GM12892 (cell line): ENCODE results near the gene LYPLA2.
A peak's percentile ranks its signal among the peaks of the same experiment; 100 is the strongest.
"Not testable (repeated sequence)": the region's sequence is repeated elsewhere in the genome, so short reads cannot be mapped to it uniquely, and the experiment has no call there.

ENCODE experiments used
- DNase-seq: peaks from one replicate; pipeline ENCODE4 v3.0.0; 2011; ENCODE audit not compliant: insufficient read length
- FAIRE-seq: peaks from 2 replicates; lab custom pipeline; 2011; peaks lifted over from hg19 to GRCh38; lab: Jason Lieb, UNC
- POLR2A ChIP-seq: IDR thresholded peaks from 2 replicates; pipeline ENCODE4 v1.6.1; 2011; ENCODE audit warnings: low read depth, low read length, control low read depth
- POLR2AphosphoS5 ChIP-seq: IDR thresholded peaks from 2 replicates; pipeline ENCODE4 v1.6.1; 2011; ENCODE audit warnings: low read depth, low read length, control low read depth
- TAF1 ChIP-seq: IDR thresholded peaks from 2 replicates; pipeline ENCODE4 v1.6.1; 2011; ENCODE audit warnings: low read depth, mild to moderate bottlenecking, control low read depth, low read length, borderline replicate concordance

The LYPLA2 gene

GRCh38 chr1:23807453-23807852 lies 16.5 kb downstream of the LYPLA2 start:
- no peak for TF ChIP-seq POLR2AphosphoS5
- no peak for TF ChIP-seq TAF1
- TF ChIP-seq POLR2A = no peak
- FAIRE-seq (no peak), DNase-seq (no peak)

- DNase-seq = peak; percentile 83
- no peak for TF ChIP-seq POLR2A
- no peak for TF ChIP-seq POLR2AphosphoS5
- TF ChIP-seq TAF1 = no peak
- peak; percentile 94 for FAIRE-seq
Observed at GRCh38 chr1:23809751-23810171, 18.8 kb downstream of the LYPLA2 start.

GRCh38 chr1:23810818-23811540 lies 20.0 kb downstream of the LYPLA2 start:
- TF ChIP-seq POLR2A (no peak), TAF1 (no peak), POLR2AphosphoS5 (no peak)
- FAIRE-seq = peak; percentile 97
- DNase-seq = peak; percentile 55

- FAIRE-seq (no peak), DNase-seq (no peak)
- TF ChIP-seq TAF1 (no peak), POLR2A (no peak), POLR2AphosphoS5 (no peak)
Observed at GRCh38 chr1:23814016-23814415, 23.1 kb downstream of the LYPLA2 start.

GRCh38 chr1:23816361-23816760 lies 25.4 kb downstream of the LYPLA2 start:
- no peak for FAIRE-seq

GRCh38 chr1:23816906-23817305 lies 26.0 kb downstream of the LYPLA2 start:
- no peak for FAIRE-seq

More at GRCh38 chr1:23816361-23816760, 25.4 kb downstream of the LYPLA2 start:
- TF ChIP-seq POLR2AphosphoS5 = no peak
- TF ChIP-seq TAF1 = no peak
- no peak for DNase-seq

GRCh38 chr1:23817633-23818032 lies 26.7 kb downstream of the LYPLA2 start:
- DNase-seq (no peak), FAIRE-seq (no peak)

More at GRCh38 chr1:23816906-23817305, 26.0 kb downstream of the LYPLA2 start:
- no peak for TF ChIP-seq POLR2A
- no peak for TF ChIP-seq TAF1
- TF ChIP-seq POLR2AphosphoS5 = no peak
- DNase-seq = no peak

GRCh38 chr1:23823767-23824166 lies 32.8 kb downstream of the LYPLA2 start:
- DNase-seq (no peak), FAIRE-seq (no peak)
- no peak for TF ChIP-seq TAF1
- no peak for TF ChIP-seq POLR2A
- no peak for TF ChIP-seq POLR2AphosphoS5

More at GRCh38 chr1:23817633-23818032, 26.7 kb downstream of the LYPLA2 start:
- no peak for TF ChIP-seq POLR2AphosphoS5
- TF ChIP-seq TAF1 = no peak
- TF ChIP-seq POLR2A = no peak

- TF ChIP-seq TAF1 = no peak
- TF ChIP-seq POLR2AphosphoS5 = no peak
- no peak for TF ChIP-seq POLR2A
- DNase-seq = no peak
- FAIRE-seq = no peak
Observed at GRCh38 chr1:23824711-23825075, 33.7 kb downstream of the LYPLA2 start.

- DNase-seq (peak; percentile 95), FAIRE-seq (peak; percentile 96)
- TF ChIP-seq POLR2AphosphoS5 = peak; percentile 93
- TF ChIP-seq TAF1 = peak; percentile 97
- peak; percentile 97 for TF ChIP-seq POLR2A
Observed at GRCh38 chr1:23825076-23825761, 34.3 kb downstream of the LYPLA2 start, which contains the start of gene HMGCL. Gene HMGCL (minus strand): TSS chr1:23825429. CDS start chr1:23825415, 14 bp downstream.

GRCh38 chr1:23825762-23826522 lies 35.0 kb downstream of the LYPLA2 start:
- TF ChIP-seq POLR2AphosphoS5 (no peak), POLR2A (no peak), TAF1 (no peak)
- no peak for DNase-seq
- peak; percentile 83 for FAIRE-seq

- FAIRE-seq, DNase-seq: not testable (repeated sequence)
Observed at GRCh38 chr1:23826590-23826989, 35.6 kb downstream of the LYPLA2 start.
